ENCODE data around the gene NRG2.

Gene NRG2

GRCh38 chr5:139904816-139905661 is 138.1 kb downstream of the NRG2 start:
- no peak for DNase-seq
- no peaks in the 10 kb centered on the region for H3K36me3 Mint-ChIP-seq (ENCODE audit: insufficient read depth)
- ATAC-seq (replicated peaks) = no peak
- H3K27me3 Mint-ChIP-seq = peaks cover 20 to 37% of the 10 kb centered on the region in 2 donors
- H3K9me3 Mint-ChIP-seq = no peaks in the 10 kb centered on the region
- H3K4me3 Mint-ChIP-seq = peak overlapping the region in 1 of 2 donors; percentile 50
- peaks cover under 1 to 6% of the 10 kb centered on the region in 2 donors for H3K4me1 Mint-ChIP-seq (ENCODE audit: low read depth in 2 of 2)
- H3K27ac Mint-ChIP-seq = no peak overlapping the region

DNA sequence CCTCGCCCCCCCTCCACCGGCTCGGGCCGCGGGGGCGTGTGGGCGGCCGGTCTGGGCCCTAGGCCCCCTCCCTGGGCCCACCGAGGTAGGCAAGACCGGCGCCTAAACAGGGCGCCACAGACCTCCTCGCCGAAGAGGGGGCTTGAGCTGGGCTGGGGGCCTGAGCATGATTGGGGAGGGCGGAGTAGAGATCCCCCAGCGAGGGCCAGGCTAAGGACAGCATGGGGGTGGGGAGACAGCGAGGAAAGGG is 138.6 kb downstream of the NRG2 start:
- ATAC-seq (replicated peaks) (no peak), DNase-seq (no peak)
- peak overlapping the region; percentile 50 to 70 for H3K4me3 Mint-ChIP-seq
- H3K9me3 Mint-ChIP-seq = no peaks in the 10 kb centered on the region
- H3K27ac Mint-ChIP-seq = no peak overlapping the region
- H3K36me3 Mint-ChIP-seq (ENCODE audit: insufficient read depth) = no peaks in the 10 kb centered on the region
- peaks cover 6 to 12% of the 10 kb centered on the region in 2 donors for H3K4me1 Mint-ChIP-seq (ENCODE audit: low read depth in 2 of 2)
- H3K27me3 Mint-ChIP-seq = peaks cover 20 to 42% of the 10 kb centered on the region in 2 donors

DNA sequence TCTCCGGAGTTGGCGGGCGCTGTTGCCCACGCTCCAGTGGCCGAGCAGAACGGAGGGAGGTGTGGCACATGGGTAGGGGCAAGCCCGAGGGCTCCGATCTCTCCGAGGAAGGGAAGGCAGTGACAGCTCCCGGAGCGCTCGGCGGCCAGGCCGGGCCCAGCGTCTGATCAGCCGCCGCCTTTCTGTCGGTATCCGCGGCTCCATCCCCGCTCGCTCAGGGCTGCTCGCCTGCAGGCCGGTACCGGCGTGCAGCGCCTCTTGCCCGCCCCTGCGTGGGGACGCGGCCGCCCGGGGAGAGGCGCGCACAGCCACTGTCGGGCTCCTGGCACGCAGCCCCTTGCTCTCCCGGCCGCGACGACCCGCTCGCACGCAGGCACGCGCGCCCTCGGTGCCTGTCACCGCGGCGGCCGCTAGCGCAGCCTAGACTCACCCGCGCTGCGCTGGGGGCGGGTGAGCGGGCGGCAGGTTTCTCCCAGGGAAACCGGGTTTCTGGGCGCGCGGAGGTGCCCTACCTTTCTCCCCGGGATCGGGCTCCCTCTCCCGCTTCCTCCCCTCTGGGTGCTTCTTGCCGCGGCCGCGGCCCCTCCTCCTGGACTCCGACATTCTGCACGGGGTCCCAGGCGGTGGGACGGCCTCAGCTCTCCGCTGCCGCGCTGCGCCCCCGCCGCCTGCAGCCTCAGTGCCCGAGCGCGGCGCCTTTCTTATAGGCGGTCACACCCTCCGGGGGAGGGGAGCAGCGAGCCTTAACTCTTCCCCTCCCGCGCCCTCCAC is 139.1 kb downstream of the NRG2 start:
- H3K9me3 Mint-ChIP-seq = no peaks in the 10 kb centered on the region
- DNase-seq (no peak), ATAC-seq (replicated peaks) (peak; percentile 69)
- H3K4me3 Mint-ChIP-seq = peak overlapping the region; percentile 50 to 70
- H3K4me1 Mint-ChIP-seq (ENCODE audit: low read depth in 2 of 2) = peaks cover 8 to 15% of the 10 kb centered on the region in 2 donors
- no peak overlapping the region for H3K27ac Mint-ChIP-seq
- peaks cover 20 to 43% of the 10 kb centered on the region in 2 donors for H3K27me3 Mint-ChIP-seq
- H3K36me3 Mint-ChIP-seq (ENCODE audit: insufficient read depth) = no peaks in the 10 kb centered on the region

DNA sequence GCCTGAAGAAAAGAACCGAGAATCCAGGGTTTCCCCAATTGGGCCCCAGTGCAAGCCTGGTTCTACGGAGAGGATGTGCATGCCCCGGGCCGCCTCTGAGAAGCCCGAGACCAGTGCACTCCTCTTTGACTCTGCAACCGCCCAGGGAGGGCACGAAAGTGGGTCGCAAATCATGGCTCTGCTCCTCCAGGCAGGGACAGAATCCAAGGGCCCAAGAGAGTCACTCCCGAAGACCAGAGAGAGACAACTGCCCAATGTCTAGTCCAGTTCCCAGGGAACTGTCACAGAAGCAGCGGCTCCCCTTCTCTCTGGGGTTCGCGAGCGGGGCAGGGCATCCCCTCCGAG is 139.7 kb downstream of the NRG2 start:
- Mint-ChIP-seq H3K27ac (no peak overlapping the region), H3K27me3 (peaks cover 20 to 48% of the 10 kb centered on the region in 2 donors), H3K4me3 (peak overlapping the region; percentile 50 to 70), H3K9me3 (no peaks in the 10 kb centered on the region), H3K36me3 (ENCODE audit: insufficient read depth) (no peaks in the 10 kb centered on the region), H3K4me1 (ENCODE audit: low read depth in 2 of 2) (peaks cover 8 to 19% of the 10 kb centered on the region in 2 donors)
- ATAC-seq (replicated peaks) (peak; percentile 14), DNase-seq (no peak)

DNA sequence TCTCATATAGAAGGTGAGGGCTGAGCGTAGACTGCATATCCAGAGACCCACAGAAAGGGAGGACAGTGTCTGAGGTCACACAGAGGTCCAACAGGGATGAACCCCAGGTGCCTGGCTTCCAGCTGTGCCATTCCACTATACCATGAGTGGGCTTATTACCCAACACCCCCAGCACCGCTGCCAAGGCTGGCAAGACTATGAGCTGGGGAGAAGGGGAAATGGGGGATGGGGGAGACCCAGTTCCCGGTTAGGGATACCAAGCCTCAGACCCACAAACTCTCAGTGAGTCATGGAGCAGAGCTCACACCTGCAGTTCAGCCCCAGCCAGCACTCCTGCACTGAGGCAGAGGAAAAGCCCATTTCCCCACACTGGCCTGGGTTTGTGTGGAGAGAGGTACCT is 141.1 kb downstream of the NRG2 start:
- Mint-ChIP-seq H3K4me1 (ENCODE audit: low read depth in 2 of 2) (peaks cover 19 to 30% of the 10 kb centered on the region in 2 donors), H3K36me3 (ENCODE audit: insufficient read depth) (no peaks in the 10 kb centered on the region), H3K9me3 (no peaks in the 10 kb centered on the region), H3K27ac (no peak overlapping the region), H3K4me3 (no peak overlapping the region), H3K27me3 (peaks cover 20 to 58% of the 10 kb centered on the region in 2 donors)
- ATAC-seq (replicated peaks) = no peak
- DNase-seq = no peak

DNA sequence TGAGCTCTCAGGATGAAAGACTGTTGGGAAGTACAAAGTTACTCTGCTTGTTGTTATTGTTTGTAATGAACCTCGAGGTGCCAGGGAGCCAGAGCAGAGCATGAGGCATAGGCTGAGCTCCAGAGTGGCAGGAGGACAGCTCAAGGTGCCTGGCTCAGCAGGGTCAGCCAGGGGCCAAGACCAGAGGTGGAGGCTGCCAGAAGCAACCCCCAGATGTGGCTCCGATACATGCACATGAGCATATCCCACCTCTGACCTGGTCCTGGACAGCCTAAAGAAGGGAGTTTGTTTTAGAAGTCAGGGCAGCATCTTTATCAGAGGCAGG is 141.9 kb downstream of the NRG2 start:
- no peaks in the 10 kb centered on the region for H3K9me3 Mint-ChIP-seq
- no peak for ATAC-seq (replicated peaks)
- peaks cover 20 to 60% of the 10 kb centered on the region in 2 donors for H3K27me3 Mint-ChIP-seq
- no peaks in the 10 kb centered on the region for H3K36me3 Mint-ChIP-seq (ENCODE audit: insufficient read depth)
- H3K27ac Mint-ChIP-seq = no peak overlapping the region
- H3K4me3 Mint-ChIP-seq = no peak overlapping the region
- no peak for DNase-seq
- peaks cover 25 to 37% of the 10 kb centered on the region in 2 donors for H3K4me1 Mint-ChIP-seq (ENCODE audit: low read depth in 2 of 2)

- Mint-ChIP-seq H3K27me3 (peaks cover 20 to 60% of the 10 kb centered on the region in 2 donors), H3K4me3 (no peak overlapping the region), H3K4me1 (ENCODE audit: low read depth in 2 of 2) (peaks cover 25 to 41% of the 10 kb centered on the region in 2 donors), H3K36me3 (ENCODE audit: insufficient read depth) (no peaks in the 10 kb centered on the region), H3K9me3 (no peaks in the 10 kb centered on the region), H3K27ac (no peak overlapping the region)
- ATAC-seq (replicated peaks) (no peak), DNase-seq (no peak)
Measured at GRCh38 chr5:139900546-139901250, 142.4 kb downstream of the NRG2 start.

DNA sequence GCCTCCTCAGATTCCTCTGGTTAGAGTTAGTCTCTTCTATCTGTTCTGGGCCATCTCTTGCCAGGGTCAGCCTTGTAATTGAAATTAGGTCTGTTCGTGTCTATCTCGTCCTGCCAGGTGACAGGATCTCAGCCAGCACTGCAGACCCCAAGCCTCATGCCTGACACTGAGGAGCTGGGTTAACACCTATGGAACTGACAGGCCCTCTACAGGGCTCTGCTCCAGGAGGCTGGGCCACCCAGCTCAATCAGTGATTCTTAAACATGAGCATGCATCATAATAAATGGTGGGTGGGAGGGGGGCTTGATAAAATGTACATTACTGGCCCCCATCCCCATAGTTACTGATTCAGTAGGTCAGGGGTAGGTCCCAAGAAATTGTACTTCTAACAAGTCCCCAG is 144.1 kb downstream of the NRG2 start:
- ATAC-seq (replicated peaks) (no peak), DNase-seq (no peak)
- H3K27me3 Mint-ChIP-seq = peaks cover 20 to 67% of the 10 kb centered on the region in 2 donors
- peaks cover 25 to 45% of the 10 kb centered on the region in 2 donors for H3K4me1 Mint-ChIP-seq (ENCODE audit: low read depth in 2 of 2)
- H3K9me3 Mint-ChIP-seq = no peaks in the 10 kb centered on the region
- H3K27ac Mint-ChIP-seq = peak overlapping the region in 1 of 2 donors; percentile 8
- peak overlapping the region in 1 of 2 donors; percentile 0 for H3K4me3 Mint-ChIP-seq
- H3K36me3 Mint-ChIP-seq (ENCODE audit: insufficient read depth) = no peaks in the 10 kb centered on the region

GRCh38 chr5:139897982-139898381 is 145.1 kb downstream of the NRG2 start:
- DNase-seq = no peak

DNA sequence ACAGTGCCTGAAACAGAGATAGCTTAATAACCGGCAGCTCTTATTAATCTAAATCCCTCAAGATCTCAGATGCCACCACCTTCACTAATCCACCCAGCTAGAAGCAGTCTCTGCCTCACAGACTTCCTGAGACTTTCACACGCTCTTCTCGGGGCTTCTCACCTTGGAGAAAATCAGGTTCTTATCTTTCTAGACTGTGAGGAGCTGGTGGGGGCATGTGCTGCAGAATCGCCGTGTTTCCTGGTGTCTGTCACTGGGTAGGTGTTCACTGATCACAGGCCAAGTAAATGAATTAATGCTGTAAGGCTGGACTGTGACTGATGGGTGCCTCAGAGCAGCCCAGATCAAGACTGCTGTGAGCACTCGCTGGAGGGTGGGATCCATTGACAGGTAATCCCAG is 145.8 kb downstream of the NRG2 start:
- peak in 2 of 3 experiments; percentile 11 to 23 for DNase-seq
- ATAC-seq (replicated peaks) = peak; percentile 91
- Mint-ChIP-seq H3K27ac (peak overlapping the region; percentile 41 to 84), H3K4me3 (peak overlapping the region; percentile 11 to 25), H3K9me3 (no peaks in the 10 kb centered on the region), H3K4me1 (ENCODE audit: low read depth in 2 of 2) (peaks cover 25 to 40% of the 10 kb centered on the region in 2 donors), H3K36me3 (ENCODE audit: insufficient read depth) (no peaks in the 10 kb centered on the region), H3K27me3 (peaks cover 5 to 68% of the 10 kb centered on the region in 2 donors)

More at GRCh38 chr5:139897982-139898381, 145.1 kb downstream of the NRG2 start:
- Mint-ChIP-seq H3K4me1 (ENCODE audit: low read depth in 2 of 2) (peaks cover 25 to 40% of the 10 kb centered on the region in 2 donors), H3K9me3 (no peaks in the 10 kb centered on the region), H3K27me3 (peaks cover 11 to 68% of the 10 kb centered on the region in 2 donors), H3K27ac (peak overlapping the region in 1 of 2 donors; percentile 41), H3K4me3 (peak overlapping the region in 1 of 2 donors; percentile 11), H3K36me3 (ENCODE audit: insufficient read depth) (no peaks in the 10 kb centered on the region)
- ATAC-seq (replicated peaks) = no peak

- H3K9me3 Mint-ChIP-seq = no peaks in the 10 kb centered on the region
- H3K36me3 Mint-ChIP-seq (ENCODE audit: insufficient read depth) = no peaks in the 10 kb centered on the region
- H3K4me1 Mint-ChIP-seq (ENCODE audit: low read depth in 2 of 2) = peaks cover 25 to 40% of the 10 kb centered on the region in 2 donors
- peak overlapping the region; percentile 19 to 41 for H3K27ac Mint-ChIP-seq
- no peak for DNase-seq
- peaks cover 5 to 69% of the 10 kb centered on the region in 2 donors for H3K27me3 Mint-ChIP-seq
- ATAC-seq (replicated peaks) = no peak
- peak overlapping the region; percentile 11 to 25 for H3K4me3 Mint-ChIP-seq
Measured at GRCh38 chr5:139896718-139897117, 146.4 kb downstream of the NRG2 start.

GRCh38 chr5:139895647-139896046 is 147.5 kb downstream of the NRG2 start:
- Mint-ChIP-seq H3K9me3 (no peaks in the 10 kb centered on the region), H3K27ac (no peak overlapping the region), H3K36me3 (ENCODE audit: insufficient read depth) (no peaks in the 10 kb centered on the region), H3K4me3 (no peak overlapping the region), H3K4me1 (ENCODE audit: low read depth in 2 of 2) (peaks cover 25 to 40% of the 10 kb centered on the region in 2 donors), H3K27me3 (peaks cover 0 to 68% of the 10 kb centered on the region in 2 donors)
- no peak for ATAC-seq (replicated peaks)
- DNase-seq = no peak

DNA sequence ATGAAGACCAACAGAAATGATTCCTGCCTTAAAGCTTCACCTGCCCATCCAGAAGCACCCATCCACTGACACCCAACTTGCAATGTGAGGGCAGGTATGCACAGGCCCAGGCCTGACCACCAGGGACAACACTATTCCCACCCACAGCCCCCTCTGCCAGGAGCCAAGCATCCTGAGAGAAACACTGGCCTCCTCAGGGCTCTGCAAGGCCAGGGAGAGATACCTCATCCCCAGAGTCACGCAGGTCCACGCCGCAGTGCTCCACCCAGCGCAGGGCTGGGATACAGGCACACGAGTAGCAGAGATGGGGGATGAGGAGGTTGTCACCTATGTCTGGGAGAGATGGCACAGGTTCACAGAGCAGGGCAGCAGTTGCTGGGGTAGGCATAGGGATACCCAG is 148.1 kb downstream of the NRG2 start:
- no peaks in the 10 kb centered on the region for H3K9me3 Mint-ChIP-seq
- peaks cover 24 to 38% of the 10 kb centered on the region in 2 donors for H3K4me1 Mint-ChIP-seq (ENCODE audit: low read depth in 2 of 2)
- peaks cover 6 to 66% of the 10 kb centered on the region in 2 donors for H3K27me3 Mint-ChIP-seq
- ATAC-seq (replicated peaks) = no peak
- H3K36me3 Mint-ChIP-seq (ENCODE audit: insufficient read depth) = no peaks in the 10 kb centered on the region
- no peak for DNase-seq
- no peak overlapping the region for H3K4me3 Mint-ChIP-seq
- peak overlapping the region in 1 of 2 donors; percentile 29 for H3K27ac Mint-ChIP-seq

Measured in effector memory CD8-positive, alpha-beta T cell (primary cell).